ENCODE data around the gene VDR.

DNA sequence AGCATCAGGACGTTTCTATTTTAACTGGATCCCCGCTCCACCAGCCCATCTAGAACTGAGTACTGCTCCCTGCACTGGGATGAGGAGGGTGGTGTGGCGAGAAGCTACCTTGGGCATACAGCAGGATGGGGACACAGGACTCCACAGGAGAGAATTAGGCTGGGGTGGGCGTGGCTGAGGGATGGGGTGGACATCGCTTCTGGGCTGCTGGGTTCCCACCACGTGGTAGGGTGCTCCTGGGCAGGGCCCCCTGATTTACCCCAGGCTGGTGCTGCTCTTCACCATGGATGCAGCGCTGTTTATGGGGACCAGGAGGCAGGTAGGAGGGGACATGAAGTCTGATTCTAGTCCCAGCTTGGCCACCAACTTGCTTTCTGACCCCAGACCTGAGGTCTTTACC, 41.9 kb downstream of the VDR start:
- TF ChIP-seq CTCF (IDR thresholded peaks at IDR 0.05; ENCODE audit: borderline replicate concordance, extremely low read depth, low read length, poor library complexity, severe bottlenecking), result no peak
- TF ChIP-seq EZH2 (IDR thresholded peaks at IDR 0.05; ENCODE audit: borderline replicate concordance, low read depth, low read length, severe bottlenecking), result no peak

All from DND-41 (cell line).